ENCODE data around the gene PEA15.

The PEA15 gene

GRCh38 chr1:160264795-160265307 lies 59.7 kb downstream of the PEA15 start:
- H3K4me3 ChIP-seq (ENCODE audit: low read depth, low read length) = no peak overlapping the region
- no peak for TF ChIP-seq CTCF (IDR thresholded peaks at IDR 0.05; ENCODE audit: low read depth, low read length, missing control alignments)
- no peak for DNase-seq (ENCODE audit: low read depth)

Data from GM12864 (cell line).